ENCODE data around the gene IL21.

IL21 gene

DNA sequence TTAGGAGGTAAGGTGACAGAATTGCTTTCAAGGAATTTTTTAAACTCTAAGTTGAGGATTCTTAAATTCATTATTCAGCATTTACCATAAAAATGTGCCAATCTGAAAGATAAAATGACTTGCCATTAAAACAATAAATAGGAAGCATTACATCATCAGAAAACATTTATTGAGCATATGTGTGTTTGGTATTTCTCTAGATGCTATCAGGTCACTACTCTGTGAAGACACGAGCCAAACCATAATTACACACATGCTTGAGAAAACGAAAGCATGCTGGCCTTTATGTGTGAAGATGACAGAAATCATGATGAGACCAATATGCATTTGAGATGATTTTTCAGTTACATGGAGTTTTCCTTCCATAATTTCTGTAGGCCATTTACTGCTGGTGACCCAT lies 12.3 kb upstream of the IL21 start:
- DNase-seq (ENCODE audit: low read depth in 2 of 2), result no peak

DNA sequence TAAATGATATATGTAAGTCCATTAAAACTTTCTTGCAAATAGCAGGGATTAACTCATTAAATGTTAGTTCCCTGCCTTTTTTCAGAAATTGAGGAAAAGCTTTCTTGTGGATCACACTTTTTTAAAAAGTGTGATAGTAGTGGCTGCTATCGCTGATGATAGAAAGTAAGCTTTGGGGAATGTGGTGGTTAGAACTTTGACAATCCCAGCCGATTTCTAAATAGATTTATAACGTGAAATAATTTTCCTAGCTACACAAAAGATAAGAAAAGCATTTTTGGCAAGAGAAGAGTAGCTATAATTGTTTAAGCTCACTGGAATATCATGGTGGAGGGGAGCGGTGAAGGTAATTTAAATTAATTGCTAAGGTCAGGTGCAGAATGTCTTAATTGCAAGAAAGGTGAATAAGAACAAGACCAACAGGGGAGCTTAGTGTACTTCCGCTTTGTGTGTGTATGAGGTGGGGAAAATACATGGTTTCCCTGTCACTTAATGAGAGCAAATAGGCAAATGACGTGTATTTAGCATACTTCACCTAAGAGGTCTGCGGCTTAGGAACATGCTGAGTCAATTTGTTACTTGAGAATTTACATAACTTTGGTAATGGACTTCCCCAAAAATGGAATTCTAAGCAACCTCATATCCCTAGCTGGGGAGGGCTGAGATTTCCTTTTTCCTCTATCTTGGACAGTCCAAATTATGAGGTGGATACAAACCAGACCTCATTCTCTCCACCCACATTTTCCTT lies 11.7 kb upstream of the IL21 start:
- DNase-seq (ENCODE audit: low read depth in 2 of 2), result no peak

DNA sequence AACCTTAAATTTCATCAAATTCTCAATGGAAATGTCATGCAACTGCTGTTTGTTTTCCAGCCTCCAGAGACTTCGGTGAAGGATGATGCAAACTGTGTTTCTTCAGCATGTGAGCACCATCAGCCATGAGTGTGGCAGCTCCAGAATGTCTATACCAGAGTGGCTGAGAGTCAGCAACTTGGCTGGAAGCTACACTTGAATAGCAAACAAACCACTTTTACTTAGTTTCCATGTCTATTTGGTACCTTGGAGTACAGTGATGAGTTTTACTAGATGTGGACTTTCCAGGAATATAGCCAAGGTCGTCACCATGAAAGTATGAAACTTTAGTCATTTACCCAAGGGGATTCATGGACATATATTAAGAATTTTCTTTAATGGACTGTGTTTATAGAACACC lies 4.3 kb upstream of the IL21 start:
- no peak for DNase-seq (ENCODE audit: low read depth in 2 of 2)

DNA sequence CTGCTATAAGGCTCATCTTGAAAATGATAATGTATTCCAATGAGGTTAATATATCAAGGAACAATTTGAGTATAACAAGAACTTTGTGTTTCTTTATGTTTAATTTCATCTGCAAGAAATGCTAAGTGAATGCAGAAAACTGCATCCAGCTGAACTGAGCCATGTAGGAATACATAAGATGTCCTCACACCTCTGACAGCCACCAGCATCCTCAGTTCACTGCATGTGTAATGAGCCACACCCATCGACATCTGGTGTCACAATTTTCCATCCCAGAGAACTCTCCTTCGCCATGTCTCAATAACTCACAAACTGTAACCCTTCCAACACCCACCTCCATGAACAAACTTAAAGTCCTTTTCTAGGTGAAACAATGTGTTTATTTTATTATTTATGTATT lies 3.3 kb upstream of the IL21 start:
- DNase-seq (ENCODE audit: low read depth in 2 of 2), result no peak

DNA sequence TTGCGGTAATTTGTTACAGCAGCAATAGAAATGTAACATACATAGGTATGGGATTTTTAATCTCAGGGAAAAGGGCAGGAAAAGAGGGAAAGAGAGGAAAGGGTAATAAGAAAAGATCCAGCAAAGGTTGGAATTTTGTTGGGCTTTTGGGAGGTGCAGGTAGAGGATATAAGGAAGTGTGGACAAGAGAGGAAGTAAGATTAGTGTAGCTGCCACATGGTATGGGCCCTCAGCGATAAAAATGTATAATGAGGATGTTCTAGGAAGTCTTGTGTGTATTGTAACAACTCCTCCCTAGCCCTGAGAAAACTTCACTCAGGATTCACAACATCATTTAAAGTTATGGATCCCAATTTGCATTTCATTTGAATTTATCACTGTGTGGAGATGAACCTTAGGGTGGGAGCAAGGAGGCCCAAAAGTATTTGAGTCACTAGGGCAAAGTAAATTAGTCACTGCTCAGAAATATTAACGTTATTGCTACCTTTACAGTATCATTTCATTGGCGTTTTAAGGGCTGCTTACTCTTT lies 2.8 kb upstream of the IL21 start:
- no peak for DNase-seq (ENCODE audit: low read depth in 2 of 2)

DNA sequence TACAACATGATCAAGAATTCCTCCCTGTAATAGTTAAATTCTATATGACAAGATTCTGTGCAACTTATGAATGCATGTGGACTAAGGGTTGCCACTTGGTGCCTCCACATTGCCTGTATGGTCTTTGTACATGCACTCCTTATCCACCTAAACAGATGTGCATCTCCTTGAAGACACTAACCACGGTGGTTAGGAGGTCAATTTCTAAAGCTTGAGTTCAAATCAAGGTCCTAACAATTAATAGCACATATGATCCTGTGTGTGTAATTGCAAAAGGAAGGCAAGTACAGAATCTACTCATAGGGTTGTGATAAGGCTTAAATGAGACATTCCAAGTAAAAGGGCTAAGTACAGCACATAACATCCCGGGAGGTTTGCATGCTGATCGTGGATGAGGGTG lies 1.5 kb upstream of the IL21 start:
- DNase-seq (ENCODE audit: low read depth in 2 of 2), result no peak

DNA sequence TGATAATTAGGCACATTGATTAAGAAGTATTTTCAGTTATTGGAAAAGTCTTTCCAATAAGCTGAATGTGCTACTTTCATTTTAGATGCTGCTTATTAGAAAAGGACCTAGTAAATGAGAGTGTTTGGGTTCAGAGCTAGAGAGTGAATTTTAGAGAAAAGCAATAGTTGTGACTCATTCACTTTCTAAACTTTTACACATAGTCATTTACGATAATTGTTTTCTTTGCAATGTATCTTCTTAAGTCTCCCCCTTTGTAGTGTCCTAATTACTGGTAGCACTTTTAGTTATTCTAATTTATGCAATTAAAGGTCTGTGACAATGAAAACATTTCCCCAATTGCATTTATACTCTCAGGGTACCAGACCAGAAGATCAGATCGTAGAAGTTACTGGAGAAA lies 1.3 kb downstream of the IL21 start:
- no peak for DNase-seq (ENCODE audit: low read depth in 2 of 2)

DNA sequence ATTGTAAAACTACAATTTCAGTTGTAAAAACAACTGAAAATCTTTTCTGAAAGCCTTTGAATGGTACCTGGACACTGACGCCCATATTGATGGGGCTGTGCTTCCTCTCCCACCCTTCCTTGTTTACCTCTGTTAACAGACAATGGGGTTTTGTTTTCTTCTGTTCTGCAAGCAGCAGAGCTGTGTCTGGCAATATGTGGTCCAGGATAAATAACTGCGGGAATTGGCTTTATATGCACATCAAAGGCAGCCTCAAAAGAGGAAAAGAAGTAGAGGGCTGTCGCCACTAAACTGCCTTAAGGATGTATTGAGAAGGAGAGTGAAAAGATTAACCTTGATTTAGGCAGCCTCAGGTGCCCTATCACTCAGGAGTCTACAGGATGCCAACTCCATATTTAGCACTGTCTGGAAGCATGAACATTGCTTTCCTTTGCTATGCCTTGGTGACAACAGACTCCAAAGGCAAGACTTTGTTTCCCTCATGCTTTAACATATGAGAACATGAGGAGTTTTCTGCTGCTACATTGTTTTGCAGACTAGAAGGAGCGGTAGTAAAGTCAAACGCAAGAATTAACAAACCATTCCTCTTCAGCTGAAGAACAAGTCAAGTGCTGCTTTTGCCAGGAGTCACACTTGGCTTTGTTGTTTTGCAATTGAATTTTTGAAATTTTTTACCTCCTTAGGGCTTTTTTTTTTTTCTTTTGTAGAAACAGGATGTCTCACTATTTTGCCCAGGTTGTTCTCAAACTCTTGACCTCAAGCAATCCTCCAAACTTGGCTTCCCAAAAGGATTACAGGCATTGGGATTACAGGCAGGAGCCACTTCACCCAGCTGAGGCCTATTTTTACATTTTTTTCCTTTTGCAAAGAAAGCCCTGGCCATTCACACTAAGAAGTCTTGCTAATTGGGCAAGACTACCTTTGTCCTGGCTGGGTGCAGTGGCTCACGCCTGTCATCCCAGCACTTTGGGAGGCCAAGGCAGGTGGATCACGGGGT lies 3.0 kb downstream of the IL21 start:
- no peak for DNase-seq (ENCODE audit: low read depth in 2 of 2)

DNA sequence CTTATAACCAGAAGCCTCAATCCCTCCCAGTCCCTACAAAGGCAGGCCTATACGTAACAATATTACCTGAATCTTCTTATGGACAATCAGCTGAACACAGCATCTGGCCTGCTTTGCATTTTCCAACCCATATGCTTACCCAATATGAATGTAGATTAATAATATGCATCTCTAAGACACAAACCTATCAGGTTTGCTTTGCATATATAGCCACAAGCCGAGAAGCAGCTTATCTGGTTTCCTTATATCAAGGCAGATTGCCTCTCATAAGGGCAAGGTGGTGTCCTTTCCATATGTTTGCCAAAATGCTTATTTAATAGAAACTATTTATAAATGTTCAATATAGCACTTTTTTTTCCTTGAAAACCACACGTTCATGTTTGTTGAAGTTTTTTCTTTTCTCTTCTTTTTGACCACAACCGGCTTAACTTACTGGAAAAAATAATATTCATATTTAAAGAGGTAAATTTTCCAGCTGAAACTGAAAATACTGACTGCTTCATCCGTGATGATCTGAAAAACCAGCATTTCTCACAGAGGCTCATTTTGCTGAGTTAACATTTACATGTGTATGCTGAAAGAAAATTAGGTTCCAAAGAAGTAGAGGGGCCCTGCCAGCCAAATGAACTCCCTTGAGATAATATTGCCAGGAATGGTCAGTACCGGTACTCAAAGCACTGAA lies 3.8 kb downstream of the IL21 start:
- no peak for DNase-seq (ENCODE audit: low read depth in 2 of 2)

DNA sequence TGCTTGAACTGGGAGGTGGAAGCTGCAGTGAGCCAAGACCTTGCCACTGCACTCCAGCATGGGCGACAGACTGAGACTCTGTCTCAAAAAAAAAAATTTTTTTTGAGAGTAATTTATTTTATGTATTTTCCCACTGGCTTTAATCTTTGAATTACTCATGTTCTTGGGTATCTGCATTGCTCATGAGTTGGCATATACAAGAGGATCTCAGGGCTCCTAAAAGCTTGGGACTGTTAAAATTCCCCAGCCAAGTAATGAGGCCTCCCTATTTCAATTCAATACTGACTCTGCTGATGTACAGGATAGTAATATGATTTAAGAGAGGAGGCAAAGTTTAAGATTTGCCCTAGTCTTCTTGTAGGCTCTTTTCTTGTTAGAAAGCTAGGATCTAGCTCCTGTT lies 6.2 kb downstream of the IL21 start:
- DNase-seq (ENCODE audit: low read depth in 2 of 2), result no peak

DNA sequence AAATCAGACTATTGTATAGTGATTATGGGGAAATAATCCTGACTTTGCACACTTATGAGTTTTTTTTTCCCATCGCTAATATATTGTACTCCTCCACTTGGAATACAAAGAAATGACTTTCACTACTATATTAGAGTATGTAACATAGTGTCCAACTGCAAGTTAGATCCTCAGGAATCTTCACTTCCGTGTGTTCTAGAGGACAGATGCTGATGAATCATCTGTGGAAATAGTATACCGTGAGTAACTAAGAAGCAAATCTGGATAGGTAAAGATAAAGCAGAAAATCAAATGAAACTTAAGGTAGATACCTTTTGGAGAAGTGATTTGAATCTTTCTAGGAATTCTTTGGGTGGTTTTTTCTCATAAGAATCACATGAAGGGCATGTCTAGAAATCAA lies 8.3 kb downstream of the IL21 start:
- DNase-seq (ENCODE audit: low read depth in 2 of 2), result no peak

DNA sequence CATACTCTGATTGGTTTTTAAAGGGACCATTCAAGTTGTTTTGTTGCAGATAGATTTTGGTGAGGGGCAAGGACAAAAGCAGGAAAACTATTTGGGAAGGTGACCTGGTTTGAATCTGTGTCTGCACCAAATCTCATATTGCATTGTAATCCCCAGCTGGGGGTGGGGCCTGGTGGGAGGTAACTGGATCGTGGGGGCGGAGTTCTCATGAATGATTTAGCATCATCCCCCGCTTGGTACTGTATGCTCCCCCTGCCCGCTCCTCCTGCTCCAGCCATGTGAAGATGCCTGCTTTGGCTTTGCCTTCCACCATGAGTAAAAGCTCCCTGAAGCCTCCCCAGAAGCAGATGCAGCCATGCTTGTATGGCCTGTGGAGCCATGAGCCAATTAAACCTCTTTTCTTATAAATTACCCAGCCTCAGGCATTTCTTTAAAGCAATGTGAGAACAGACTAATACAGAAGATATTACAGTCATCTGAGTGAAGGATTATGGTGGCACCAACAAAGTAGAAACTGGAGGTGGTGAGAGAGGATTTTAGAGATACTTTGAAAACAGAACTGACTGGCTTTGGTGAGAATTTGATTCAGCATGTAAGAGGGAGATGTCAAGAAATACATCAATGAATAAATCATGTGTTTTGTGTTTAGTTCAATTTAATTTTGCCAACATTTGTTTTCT lies 14.4 kb downstream of the IL21 start:
- DNase-seq (ENCODE audit: low read depth in 2 of 2), result no peak

DNA sequence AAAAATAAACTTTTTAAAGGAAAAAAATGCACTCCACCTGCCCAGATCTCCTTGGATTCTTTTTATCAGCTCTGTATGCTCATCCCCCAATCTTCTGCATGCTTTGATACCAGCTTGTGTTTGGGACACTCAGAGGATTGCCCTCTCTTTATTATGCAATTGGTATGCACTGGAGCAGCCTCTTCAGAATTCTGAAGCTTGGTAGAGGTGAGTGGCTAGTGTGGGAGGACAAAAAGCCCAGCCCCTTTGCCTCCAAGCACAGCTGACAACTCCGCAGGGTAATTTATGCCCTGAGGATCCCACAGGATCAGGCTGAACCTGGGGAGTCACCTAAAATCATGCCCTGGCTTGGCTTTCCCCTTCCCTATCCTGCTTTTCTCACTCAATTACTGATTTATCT lies 16.7 kb downstream of the IL21 start:
- no peak for DNase-seq (ENCODE audit: low read depth in 2 of 2)

DNA sequence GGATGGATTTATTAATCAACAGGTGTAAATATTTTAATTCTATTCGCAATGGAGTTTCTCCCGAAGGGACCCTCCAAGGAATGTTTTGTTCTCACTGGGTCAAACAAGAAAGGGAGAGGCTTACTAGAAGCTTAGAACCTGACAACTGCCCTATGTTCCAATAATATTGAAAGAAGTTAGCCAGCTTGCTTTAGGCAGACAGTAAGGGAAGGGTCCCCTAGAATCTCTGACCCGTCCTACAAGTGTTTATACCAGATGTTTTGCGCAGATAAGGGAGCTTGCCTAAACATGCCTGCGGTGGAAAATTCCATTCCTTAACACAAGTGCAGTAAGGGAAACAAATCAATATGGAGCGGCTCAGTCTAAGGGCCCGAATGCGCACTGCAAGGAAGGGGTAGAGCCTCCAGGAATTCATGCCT lies 17.7 kb downstream of the IL21 start:
- DNase-seq (ENCODE audit: low read depth in 2 of 2), result no peak

DNA sequence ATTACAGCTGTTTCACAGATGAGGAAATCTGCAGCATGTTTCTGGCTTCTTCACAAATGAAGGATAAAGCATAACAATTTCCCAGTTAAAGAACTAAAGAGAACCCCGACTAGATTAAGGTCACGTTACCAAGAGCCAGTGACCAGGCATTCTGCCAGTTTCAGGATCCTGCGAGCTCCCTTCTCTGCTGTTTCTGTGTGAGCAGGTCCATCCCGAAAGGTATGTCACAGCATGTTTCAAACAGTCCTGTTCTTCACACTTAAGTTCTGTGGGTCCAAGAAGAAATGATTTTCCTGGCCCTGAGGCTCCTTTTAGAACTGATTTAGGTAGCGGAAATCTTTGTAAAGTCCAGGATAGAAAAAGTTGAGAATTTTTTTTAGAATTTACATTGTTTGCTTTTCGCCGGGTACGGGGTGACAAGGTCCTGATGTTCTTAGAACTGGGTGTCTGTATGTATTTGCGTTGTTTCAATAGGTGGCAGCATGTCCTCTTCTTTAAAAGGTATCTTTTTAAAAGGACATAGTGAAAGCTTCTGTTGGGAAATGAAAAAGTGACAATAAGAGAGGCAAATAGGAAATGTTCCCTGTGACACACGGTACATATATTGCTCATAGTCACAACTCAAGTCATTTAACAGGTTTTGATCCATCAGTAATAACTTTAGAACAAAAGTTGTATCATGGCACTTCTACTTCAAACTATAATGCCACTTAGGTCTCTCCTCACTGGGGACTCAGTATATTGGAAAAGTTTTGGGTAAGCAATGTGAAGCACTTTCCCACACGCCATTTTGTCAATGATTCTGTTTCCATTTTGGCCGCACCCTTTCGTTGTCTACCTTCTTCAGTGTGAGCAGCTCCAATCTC lies 18.4 kb downstream of the IL21 start:
- DNase-seq (ENCODE audit: low read depth in 2 of 2), result no peak

DNA sequence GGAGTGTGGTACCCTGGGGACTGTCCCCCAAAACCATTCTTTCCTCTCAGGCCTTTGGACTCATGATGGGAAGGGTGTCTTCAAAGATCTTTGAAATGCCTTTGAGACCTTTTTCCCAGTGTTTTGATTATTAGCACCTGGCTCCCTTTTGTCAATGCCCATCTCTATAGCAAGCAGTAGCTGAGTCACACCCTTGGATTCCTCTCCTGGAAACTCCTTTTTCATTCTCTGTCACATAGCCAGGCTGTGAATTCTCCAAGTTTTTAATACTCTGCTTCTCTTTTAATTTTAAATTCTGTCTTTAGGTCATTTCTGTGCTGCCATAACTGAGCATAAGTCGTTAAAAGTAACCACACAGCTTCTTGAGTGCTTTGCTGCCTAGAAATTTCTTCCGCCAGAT lies 29.7 kb downstream of the IL21 start:
- no peak for DNase-seq (ENCODE audit: low read depth in 2 of 2)

DNA sequence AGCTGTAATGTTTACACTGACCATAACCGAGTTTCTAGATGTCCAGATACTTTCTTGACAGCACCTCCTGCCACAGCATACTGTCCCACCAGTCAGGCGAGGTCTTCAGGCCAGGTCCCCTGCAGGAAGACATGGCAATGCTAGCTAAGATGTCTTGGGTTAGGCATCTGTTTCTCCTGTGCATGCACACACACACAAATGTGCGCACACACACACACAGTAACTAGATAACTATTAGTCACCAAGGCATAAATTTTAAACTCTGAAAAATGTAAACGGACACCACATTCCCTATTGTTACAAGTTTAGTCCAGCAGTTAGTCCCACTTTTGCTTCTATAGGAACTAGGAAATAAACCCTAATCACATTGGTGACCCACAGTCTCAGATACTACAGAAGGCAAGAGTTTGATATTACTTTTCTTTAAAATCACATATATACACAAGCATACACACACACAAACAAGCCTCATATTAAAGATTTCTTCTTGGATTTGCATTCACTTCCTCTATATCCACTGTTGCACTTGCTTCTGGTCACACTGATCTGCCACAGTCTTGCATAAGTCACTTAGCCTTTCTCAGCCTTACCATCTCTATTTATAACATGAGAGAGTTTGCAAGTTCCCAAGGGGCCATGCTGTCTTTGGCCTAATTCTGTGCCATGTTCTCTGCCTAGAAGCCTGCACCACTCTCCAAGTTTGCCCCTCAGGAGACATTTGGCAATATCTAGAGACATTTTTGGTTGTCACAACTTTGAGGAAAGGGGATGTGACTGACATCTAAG lies 32.2 kb downstream of the IL21 start:
- DNase-seq (ENCODE audit: low read depth in 2 of 2), result no peak

DNA sequence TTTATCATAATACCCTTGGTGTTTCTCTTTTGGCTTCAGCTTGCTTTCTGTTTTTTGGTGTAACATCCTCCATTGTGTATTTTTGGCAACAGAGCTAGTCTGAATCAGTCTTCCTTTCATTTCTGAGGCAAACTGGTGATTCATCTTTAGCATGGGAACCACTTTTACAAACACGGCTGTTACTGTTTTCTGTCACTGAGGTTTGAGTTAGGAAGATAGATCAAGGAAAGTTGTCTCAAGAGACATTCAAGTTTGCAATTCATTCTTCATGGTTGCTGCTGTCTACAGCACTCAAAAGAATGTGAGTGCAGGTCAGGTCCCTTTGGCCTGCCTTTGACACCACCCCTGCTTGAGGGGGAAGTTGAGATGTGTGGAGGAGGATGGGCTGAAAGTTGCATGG lies 36.3 kb downstream of the IL21 start:
- DNase-seq (ENCODE audit: low read depth in 2 of 2), result no peak

DNA sequence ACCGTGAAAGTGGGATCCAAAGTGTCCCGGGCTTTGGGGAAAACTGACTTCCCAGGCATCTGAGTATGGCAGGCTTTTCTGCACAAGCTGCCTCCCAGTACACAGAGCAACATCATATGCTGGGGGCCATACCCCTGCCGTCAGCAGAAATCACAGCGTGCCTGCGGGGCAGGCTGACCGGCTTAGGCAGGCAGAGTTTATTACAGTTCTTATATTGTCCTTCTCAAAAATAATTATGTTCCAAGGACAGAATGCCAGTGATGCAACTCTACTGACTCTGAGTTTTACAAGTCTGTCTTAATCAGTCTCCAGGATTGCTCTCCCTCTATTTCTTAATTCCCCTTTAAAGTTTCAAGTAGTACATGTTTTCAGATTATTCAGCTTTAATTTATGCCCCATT lies 37.0 kb downstream of the IL21 start:
- DNase-seq (ENCODE audit: low read depth in 2 of 2), result no peak
